Small intestine (tissue), 7 donors: ENCODE results near the gene TRMT11. TPM values are rescaled to one million over a fixed set of nuclear protein-coding genes. Genes with fewer than 3 reads are reported as not detected.
A peak's percentile ranks its signal among the peaks of the same experiment; 100 is the strongest.

Source experiments
- DNase-seq, 2 donors: peaks; one replicate each; pipeline versions ENCODE4 v3.0.0 to v3.0.0-alpha.2; 2013
- FAIRE-seq: peaks from 2 replicates; lab custom pipeline; 2012; peaks lifted over from hg19 to GRCh38; lab: Jason Lieb, UNC
- H3K27ac ChIP-seq, 3 donors: one replicate each; pipeline ENCODE4 v1.5.1; 2013; ENCODE audit warnings: low read length in 2 of 3, mild to moderate bottlenecking in 2 of 3, control low read depth in 1 of 3, inconsistent platforms in 1 of 3, low read depth in 1 of 3, moderate library complexity in 1 of 3
- H3K27me3 ChIP-seq, 3 donors: one replicate each; pipeline ENCODE4 v1.6.1; 2013; ENCODE audit warnings: low read length in 3 of 3, inconsistent platforms in 1 of 3; ENCODE audit not compliant: control insufficient read depth in 3 of 3, insufficient read depth in 3 of 3
- H3K36me3 ChIP-seq, 3 donors: one replicate each; pipeline ENCODE4 v1.6.1; 2013; ENCODE audit warnings: low read length in 3 of 3, inconsistent platforms in 1 of 3, low read depth in 1 of 3, mild to moderate bottlenecking in 1 of 3, moderate library complexity in 1 of 3; ENCODE audit not compliant: control insufficient read depth in 3 of 3, insufficient read depth in 2 of 3
- H3K4me1 ChIP-seq, 3 donors: one replicate each; pipeline ENCODE4 v1.6.1; 2013; ENCODE audit warnings: low read length in 2 of 3, inconsistent platforms in 1 of 3, low read depth in 1 of 3, mild to moderate bottlenecking in 1 of 3, moderate library complexity in 1 of 3; ENCODE audit not compliant: control insufficient read depth in 3 of 3, insufficient read depth in 2 of 3
- H3K4me3 ChIP-seq, 3 donors: one replicate each; pipeline ENCODE4 v1.5.1; 2013; ENCODE audit warnings: low read length in 3 of 3, control low read depth in 1 of 3, inconsistent platforms in 1 of 3, low read depth in 1 of 3, mild to moderate bottlenecking in 1 of 3, moderate library complexity in 1 of 3
- H3K9me3 ChIP-seq, 2 donors: one replicate each; pipeline ENCODE4 v1.6.1; 2013; ENCODE audit warnings: low read depth in 1 of 2, low read length in 1 of 2; ENCODE audit not compliant: control insufficient read depth in 2 of 2, insufficient read depth in 1 of 2
- WGBS, 3 donors: extraction: QIAGEN DNeasy Blood & Tissue Kit; methylation state at CpG; one replicate each; pipeline ENCODE4 v1.1.7; 2013; 5-methylcytosine and 5-hydroxymethylcytosine counted together
- polyA plus RNA-seq, 4 donors: library from polyadenylated mRNA; stranded (reverse) in 3 of 4; unstranded in 1 of 4; fragments of 200-250 nt in 3 of 4; fragments of 120-200 nt in 1 of 4; gene quantifications; one replicate each; pipeline versions ENCODE4 v1.2.1 to v1.2.3, GENCODE V29; 2013
- donor health status: healthy with polysubstance abuse.
- donor health status: control.
- donor health status: control.
- donor health status: Bipolar disorder and iron deficiency.
- donor health status: healthy.

Gene TRMT11
- polyA plus RNA-seq, 4 donors, result 11.1 to 21.3 (median 14.4) TPM

DNA sequence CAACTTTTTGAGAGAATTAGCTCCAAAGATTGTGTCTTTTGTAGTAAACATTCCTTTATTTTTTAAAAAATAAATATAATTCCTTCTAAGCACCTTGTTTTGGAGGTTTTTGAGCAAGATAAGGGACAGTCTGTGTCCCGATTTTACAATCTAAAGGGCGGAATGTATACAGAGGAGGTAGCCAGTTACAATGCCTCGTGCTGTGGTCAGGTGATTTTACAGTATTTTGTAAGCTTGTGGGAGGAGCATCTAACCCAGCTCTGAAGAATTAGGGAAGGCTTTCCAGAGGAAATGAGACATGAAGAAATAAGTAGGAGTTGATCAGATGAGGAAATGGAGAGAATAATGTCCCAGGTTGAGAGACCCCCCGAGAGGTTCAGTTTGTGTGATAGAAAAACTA lies 28.5 kb upstream of the TRMT11 start:
- Histone ChIP-seq H3K9me3 (peaks cover 0 to 2% of the 10 kb centered on the region in 2 donors), H3K27ac (peak overlapping the region in 2 of 3 donors; percentile 12 to 98), H3K4me3 (peak overlapping the region in 2 of 3 donors; percentile 76 to 98), H3K27me3 (no peaks in the 10 kb centered on the region), H3K36me3 (peaks cover 0 to 7% (median 0%) of the 10 kb centered on the region in 3 donors), H3K4me1 (peaks cover 3 to 11% (median 9%) of the 10 kb centered on the region in 3 donors)
- WGBS, 3 donors, result 9 to 25% (median 21%) methylated on average over 4 of the region's 4 CpGs
- DNase-seq (peak; percentile 66 to 87), FAIRE-seq (no peak)

GRCh38 chr6:125959041-125959440 lies 27.3 kb upstream of the TRMT11 start:
- Histone ChIP-seq H3K27ac (no peak overlapping the region), H3K27me3 (no peaks in the 10 kb centered on the region), H3K4me1 (peaks cover 3 to 11% (median 9%) of the 10 kb centered on the region in 3 donors), H3K36me3 (peaks cover 0 to 9% (median 0%) of the 10 kb centered on the region in 3 donors), H3K4me3 (no peak overlapping the region), H3K9me3 (no peaks in the 10 kb centered on the region)
- FAIRE-seq, result no peak
- no peak for DNase-seq
- WGBS, 3 donors, result 76 to 88% (median 78%) methylated on average over 4 of the region's 4 CpGs

- Histone ChIP-seq H3K9me3 (no peaks in the 10 kb centered on the region), H3K4me3 (no peak overlapping the region), H3K36me3 (peaks cover 0 to 11% (median 0%) of the 10 kb centered on the region in 3 donors), H3K27ac (no peak overlapping the region), H3K27me3 (no peaks in the 10 kb centered on the region), H3K4me1 (peaks cover 3 to 11% (median 9%) of the 10 kb centered on the region in 3 donors)
- no peak for FAIRE-seq
- 82 to 89% (median 87%) methylated on average over 3 of the region's 3 CpGs for WGBS, 3 donors
- no peak for DNase-seq
Observed at GRCh38 chr6:125961117-125961516, 25.2 kb upstream of the TRMT11 start.

- no peak for FAIRE-seq
- Histone ChIP-seq H3K36me3 (peaks cover 0 to 15% (median 0%) of the 10 kb centered on the region in 3 donors), H3K27me3 (no peaks in the 10 kb centered on the region), H3K4me3 (no peak overlapping the region), H3K27ac (no peak overlapping the region), H3K9me3 (no peaks in the 10 kb centered on the region), H3K4me1 (peaks cover 3 to 11% (median 9%) of the 10 kb centered on the region in 3 donors)
- 76 to 88% (median 86%) methylated on average over 8 of the region's 8 CpGs for WGBS, 3 donors
- DNase-seq, result no peak
Observed at GRCh38 chr6:125962900-125963497, 23.3 kb upstream of the TRMT11 start.

DNA sequence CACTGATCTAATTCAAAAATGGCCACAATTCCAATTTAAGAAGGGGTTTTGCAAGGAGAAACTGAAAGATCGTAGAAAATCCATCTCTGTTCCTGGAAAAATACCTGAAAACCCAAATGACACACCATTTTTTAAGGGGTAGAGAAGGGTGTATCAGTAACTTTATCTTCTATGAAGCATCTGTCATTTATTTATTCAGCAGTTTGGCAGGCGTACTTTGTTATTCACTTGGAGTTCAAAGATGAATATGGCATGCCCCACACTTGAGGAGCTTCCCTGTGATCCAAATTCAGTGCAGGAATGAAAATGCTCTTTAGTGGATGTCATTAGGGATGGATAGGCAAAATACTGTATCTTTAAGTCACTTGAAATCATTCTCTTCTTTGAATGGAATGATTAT lies 22.5 kb upstream of the TRMT11 start:
- Histone ChIP-seq H3K27me3 (no peaks in the 10 kb centered on the region), H3K4me1 (peaks cover 0 to 3% (median under 1%) of the 10 kb centered on the region in 3 donors), H3K27ac (no peak overlapping the region), H3K9me3 (no peaks in the 10 kb centered on the region), H3K36me3 (peaks cover 0 to 15% (median 0%) of the 10 kb centered on the region in 3 donors), H3K4me3 (no peak overlapping the region)
- WGBS, 3 donors, result 61 to 77% (median 66%) methylated on average over 2 of the region's 2 CpGs
- DNase-seq, result no peak
- FAIRE-seq, result no peak

- WGBS, 3 donors, result 96 to 100% (median 97%) methylated on average over 1 of the region's 1 CpG
- Histone ChIP-seq H3K9me3 (no peaks in the 10 kb centered on the region), H3K4me3 (no peak overlapping the region), H3K36me3 (peaks cover 0 to 9% (median 0%) of the 10 kb centered on the region in 3 donors), H3K4me1 (no peaks in the 10 kb centered on the region), H3K27ac (no peak overlapping the region), H3K27me3 (no peaks in the 10 kb centered on the region)
- FAIRE-seq (no peak), DNase-seq (no peak)
Observed at GRCh38 chr6:125966569-125966968, 19.8 kb upstream of the TRMT11 start.

DNA sequence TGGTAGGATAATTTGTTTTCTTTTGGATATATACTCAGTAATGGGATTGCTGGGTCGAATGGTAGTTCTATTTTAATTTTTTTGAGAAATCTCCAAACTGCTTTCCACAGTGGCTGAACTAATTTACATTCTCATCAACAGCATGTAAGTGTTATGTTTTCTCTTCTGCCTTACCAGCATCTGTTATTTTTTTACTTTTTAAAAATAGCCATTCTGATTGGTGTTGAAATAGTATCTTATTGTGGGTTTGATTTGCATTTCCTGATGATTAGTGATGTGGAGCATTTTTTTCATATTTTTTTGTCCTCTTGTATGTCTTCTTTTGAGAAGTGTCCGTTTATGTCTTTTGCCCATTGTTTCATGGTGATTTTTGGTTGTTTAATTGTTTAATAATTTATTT lies 17.8 kb upstream of the TRMT11 start:
- no peak overlapping the region for H3K4me3 ChIP-seq
- DNase-seq (no peak), FAIRE-seq (no peak)
- H3K36me3 ChIP-seq, result peaks cover 0 to 16% (median 0%) of the 10 kb centered on the region in 3 donors
- no peak overlapping the region for H3K27ac ChIP-seq
- H3K4me1 ChIP-seq, result no peaks in the 10 kb centered on the region
- WGBS, 3 donors, result 75 to 86% (median 86%) methylated on average over 2 of the region's 2 CpGs
- no peaks in the 10 kb centered on the region for H3K9me3 ChIP-seq
- H3K27me3 ChIP-seq, result no peaks in the 10 kb centered on the region

- DNase-seq (no peak), FAIRE-seq (no peak)
- Histone ChIP-seq H3K9me3 (no peaks in the 10 kb centered on the region), H3K4me1 (no peaks in the 10 kb centered on the region), H3K27ac (no peak overlapping the region), H3K4me3 (no peak overlapping the region), H3K27me3 (no peaks in the 10 kb centered on the region), H3K36me3 (peaks cover 0 to 17% (median 2%) of the 10 kb centered on the region in 3 donors)
- WGBS, 3 donors, result 0 to 50% (median 0%) methylated on average over 2 of the region's 2 CpGs
Observed at GRCh38 chr6:125970760-125971159, 15.6 kb upstream of the TRMT11 start.
